Sigmoid colon (tissue), 4 donors: ENCODE data around the gene HS6ST2.

Experiments used
- CTCF ChIP-seq, 4 experiments: fragments of 450-650 bp in 3 of 4; fragments of 200-600 bp in 1 of 4; IDR thresholded peaks; one replicate each; pipeline ENCODE4 v1.5.1; 2016 to 2019; ENCODE audit warnings: antibody characterized with exemption in 4 of 4, mild to moderate bottlenecking in 3 of 4, moderate library complexity in 2 of 4
- POLR2A ChIP-seq, 2 donors: fragments of 450-650 bp; IDR thresholded peaks; one replicate each; pipeline ENCODE4 v1.6.1; 2016; ENCODE audit warnings: antibody characterized with exemption in 2 of 2, mild to moderate bottlenecking in 2 of 2, moderate library complexity in 2 of 2
- POLR2AphosphoS5 ChIP-seq, 4 donors: sonication (generic); formaldehyde crosslinking; IDR thresholded peaks; one replicate each; pipeline ENCODE4 v1.6.1; 2017; ENCODE audit warnings: antibody characterized with exemption in 4 of 4

GRCh38 chrX:132776486-132777210 lies 181.8 kb downstream of the HS6ST2 start:
- TF ChIP-seq CTCF (IDR thresholded peaks at IDR 0.05) (no peak), POLR2AphosphoS5 (IDR thresholded peaks at IDR 0.05) (no peak), POLR2A (IDR thresholded peaks at IDR 0.05) (no peak)
